ENCODE measurements around the gene PAQR3.
A peak's percentile ranks its signal among the peaks of the same experiment; 100 is the strongest.

The PAQR3 gene

GRCh38 chr4:78938868-78939666 lies at the start of gene PAQR3:
Gene PAQR3, minus strand, starts transcription at chr4:78939438. Its CDS starts 214 bp downstream, at chr4:78939224.
- H3K27ac ChIP-seq (ENCODE audit: low read depth, low read length), result peak within 1 kb of the TSS; percentile 67
- H3K4me1 ChIP-seq (ENCODE audit: control insufficient read depth, insufficient read depth, low read length), result peaks cover 29% of the 10 kb centered on the region

GRCh38 chr4:78987683-78988082 lies 48.4 kb upstream of the PAQR3 start:
- Histone ChIP-seq H3K36me3 (ENCODE audit: control insufficient read depth, insufficient read depth, low read length) (no peaks in the 10 kb centered on the region), H3K4me1 (ENCODE audit: control insufficient read depth, insufficient read depth, low read length) (no peaks in the 10 kb centered on the region)

More at GRCh38 chr4:78938868-78939666, at the start of gene PAQR3:
- peak within 1 kb of the TSS; percentile 95 for H3K4me3 ChIP-seq (ENCODE audit: low read depth, low read length)
- peaks cover 15% of the 10 kb centered on the region for H3K27me3 ChIP-seq (ENCODE audit: control insufficient read depth, insufficient read depth, low read length)
- H3K9me3 ChIP-seq (ENCODE audit: control insufficient read depth, insufficient read depth, low read length), result no peaks in the 10 kb centered on the region
- H3K36me3 ChIP-seq (ENCODE audit: control insufficient read depth, insufficient read depth, low read length), result peaks cover 2% of the 10 kb centered on the region; the same call in 1 of the 2 replicates
- H3K9ac ChIP-seq (ENCODE audit: low read depth, low read length), result peak within 1 kb of the TSS; percentile 84

GRCh38 chr4:78984593-78984992 lies 45.4 kb upstream of the PAQR3 start:
- no peaks in the 10 kb centered on the region for H3K4me1 ChIP-seq (ENCODE audit: control insufficient read depth, insufficient read depth, low read length)
- no peaks in the 10 kb centered on the region for H3K27me3 ChIP-seq (ENCODE audit: control insufficient read depth, insufficient read depth, low read length)
- no peak overlapping the region for H3K27ac ChIP-seq (ENCODE audit: low read depth, low read length)
- peaks cover 6% of the 10 kb centered on the region for H3K9me3 ChIP-seq (ENCODE audit: control insufficient read depth, insufficient read depth, low read length)
- no peak overlapping the region for H3K4me3 ChIP-seq (ENCODE audit: low read depth, low read length)
- no peaks in the 10 kb centered on the region for H3K36me3 ChIP-seq (ENCODE audit: control insufficient read depth, insufficient read depth, low read length)
- H3K9ac ChIP-seq (ENCODE audit: low read depth, low read length), result no peak overlapping the region

More at GRCh38 chr4:78987683-78988082, 48.4 kb upstream of the PAQR3 start:
- Histone ChIP-seq H3K9me3 (ENCODE audit: control insufficient read depth, insufficient read depth, low read length) (peaks cover 2% of the 10 kb centered on the region), H3K27me3 (ENCODE audit: control insufficient read depth, insufficient read depth, low read length) (no peaks in the 10 kb centered on the region), H3K27ac (ENCODE audit: low read depth, low read length) (no peak overlapping the region), H3K9ac (ENCODE audit: low read depth, low read length) (no peak overlapping the region), H3K4me3 (ENCODE audit: low read depth, low read length) (no peak overlapping the region)

- H3K27ac ChIP-seq (ENCODE audit: low read depth, low read length), result no peak overlapping the region
- no peaks in the 10 kb centered on the region for H3K27me3 ChIP-seq (ENCODE audit: control insufficient read depth, insufficient read depth, low read length)
- no peak overlapping the region for H3K4me3 ChIP-seq (ENCODE audit: low read depth, low read length)
- no peaks in the 10 kb centered on the region for H3K4me1 ChIP-seq (ENCODE audit: control insufficient read depth, insufficient read depth, low read length)
- H3K9me3 ChIP-seq (ENCODE audit: control insufficient read depth, insufficient read depth, low read length), result no peaks in the 10 kb centered on the region
- H3K9ac ChIP-seq (ENCODE audit: low read depth, low read length), result no peak overlapping the region
- no peaks in the 10 kb centered on the region for H3K36me3 ChIP-seq (ENCODE audit: control insufficient read depth, insufficient read depth, low read length)
Observed at GRCh38 chr4:78975865-78976264, 36.6 kb upstream of the PAQR3 start.

GRCh38 chr4:78971776-78972175 lies 32.5 kb upstream of the PAQR3 start:
- H3K9me3 ChIP-seq (ENCODE audit: control insufficient read depth, insufficient read depth, low read length), result no peaks in the 10 kb centered on the region
- no peaks in the 10 kb centered on the region for H3K36me3 ChIP-seq (ENCODE audit: control insufficient read depth, insufficient read depth, low read length)
- no peaks in the 10 kb centered on the region for H3K4me1 ChIP-seq (ENCODE audit: control insufficient read depth, insufficient read depth, low read length)
- H3K27ac ChIP-seq (ENCODE audit: low read depth, low read length), result no peak overlapping the region
- H3K9ac ChIP-seq (ENCODE audit: low read depth, low read length), result no peak overlapping the region
- no peak overlapping the region for H3K4me3 ChIP-seq (ENCODE audit: low read depth, low read length)
- H3K27me3 ChIP-seq (ENCODE audit: control insufficient read depth, insufficient read depth, low read length), result no peaks in the 10 kb centered on the region

- Histone ChIP-seq H3K9ac (ENCODE audit: low read depth, low read length) (no peak overlapping the region), H3K27ac (ENCODE audit: low read depth, low read length) (no peak overlapping the region), H3K9me3 (ENCODE audit: control insufficient read depth, insufficient read depth, low read length) (no peaks in the 10 kb centered on the region), H3K4me3 (ENCODE audit: low read depth, low read length) (no peak overlapping the region), H3K4me1 (ENCODE audit: control insufficient read depth, insufficient read depth, low read length) (no peaks in the 10 kb centered on the region), H3K27me3 (ENCODE audit: control insufficient read depth, insufficient read depth, low read length) (no peaks in the 10 kb centered on the region), H3K36me3 (ENCODE audit: control insufficient read depth, insufficient read depth, low read length) (no peaks in the 10 kb centered on the region)
Observed at GRCh38 chr4:78971326-78971725, 32.1 kb upstream of the PAQR3 start.

- Histone ChIP-seq H3K9me3 (ENCODE audit: control insufficient read depth, insufficient read depth, low read length) (no peaks in the 10 kb centered on the region), H3K4me3 (ENCODE audit: low read depth, low read length) (no peak overlapping the region), H3K27me3 (ENCODE audit: control insufficient read depth, insufficient read depth, low read length) (no peaks in the 10 kb centered on the region), H3K27ac (ENCODE audit: low read depth, low read length) (no peak overlapping the region), H3K9ac (ENCODE audit: low read depth, low read length) (no peak overlapping the region), H3K36me3 (ENCODE audit: control insufficient read depth, insufficient read depth, low read length) (no peaks in the 10 kb centered on the region), H3K4me1 (ENCODE audit: control insufficient read depth, insufficient read depth, low read length) (no peaks in the 10 kb centered on the region)
Observed at GRCh38 chr4:78962597-78963115, 23.4 kb upstream of the PAQR3 start.

GRCh38 chr4:78960926-78961325 lies 21.7 kb upstream of the PAQR3 start:
- Histone ChIP-seq H3K9ac (ENCODE audit: low read depth, low read length) (no peak overlapping the region), H3K36me3 (ENCODE audit: control insufficient read depth, insufficient read depth, low read length) (no peaks in the 10 kb centered on the region), H3K4me1 (ENCODE audit: control insufficient read depth, insufficient read depth, low read length) (no peaks in the 10 kb centered on the region), H3K9me3 (ENCODE audit: control insufficient read depth, insufficient read depth, low read length) (no peaks in the 10 kb centered on the region), H3K27ac (ENCODE audit: low read depth, low read length) (no peak overlapping the region), H3K27me3 (ENCODE audit: control insufficient read depth, insufficient read depth, low read length) (no peaks in the 10 kb centered on the region), H3K4me3 (ENCODE audit: low read depth, low read length) (no peak overlapping the region)

- H3K4me1 ChIP-seq (ENCODE audit: control insufficient read depth, insufficient read depth, low read length), result no peaks in the 10 kb centered on the region
- no peak overlapping the region for H3K27ac ChIP-seq (ENCODE audit: low read depth, low read length)
- no peaks in the 10 kb centered on the region for H3K36me3 ChIP-seq (ENCODE audit: control insufficient read depth, insufficient read depth, low read length)
Observed at GRCh38 chr4:78956975-78957374, 17.7 kb upstream of the PAQR3 start.

GRCh38 chr4:78953769-78954666 lies 14.8 kb upstream of the PAQR3 start:
- no peak overlapping the region for H3K27ac ChIP-seq (ENCODE audit: low read depth, low read length)
- H3K36me3 ChIP-seq (ENCODE audit: control insufficient read depth, insufficient read depth, low read length), result no peaks in the 10 kb centered on the region
- no peak overlapping the region for H3K4me3 ChIP-seq (ENCODE audit: low read depth, low read length)
- no peaks in the 10 kb centered on the region for H3K9me3 ChIP-seq (ENCODE audit: control insufficient read depth, insufficient read depth, low read length)
- H3K4me1 ChIP-seq (ENCODE audit: control insufficient read depth, insufficient read depth, low read length), result no peaks in the 10 kb centered on the region
- H3K27me3 ChIP-seq (ENCODE audit: control insufficient read depth, insufficient read depth, low read length), result no peaks in the 10 kb centered on the region
- no peak overlapping the region for H3K9ac ChIP-seq (ENCODE audit: low read depth, low read length)

More at GRCh38 chr4:78956975-78957374, 17.7 kb upstream of the PAQR3 start:
- Histone ChIP-seq H3K9me3 (ENCODE audit: control insufficient read depth, insufficient read depth, low read length) (no peaks in the 10 kb centered on the region), H3K9ac (ENCODE audit: low read depth, low read length) (no peak overlapping the region), H3K4me3 (ENCODE audit: low read depth, low read length) (no peak overlapping the region), H3K27me3 (ENCODE audit: control insufficient read depth, insufficient read depth, low read length) (no peaks in the 10 kb centered on the region)

All from HUES48 (cell line).